H1 (cell line): ENCODE results near the gene KCNH8. TPM values are rescaled to one million over a fixed set of nuclear protein-coding genes. Genes with fewer than 3 reads are reported as not detected.

ENCODE experiments used
- CTCF ChIA-PET: fragments of 300-600 bp; sonication (Branson Sonifier 250); formaldehyde crosslinking; loops from one replicate; lab custom pipeline; 2021; ENCODE audit not compliant: partially characterized antibody; lab: Charles Lee
- POLR2A ChIA-PET: fragments of 300-600 bp; sonication (Branson Sonifier 250); formaldehyde crosslinking; loops from one replicate; lab custom pipeline; 2021; ENCODE audit warnings: inconsistent platforms; ENCODE audit not compliant: partially characterized antibody; lab: Charles Lee
- DNase-seq, 2 experiments: peaks; one replicate each; pipeline versions ENCODE4 v3.0.0 to v3.0.0-alpha.2; 2010 to 2022; ENCODE audit warnings: low spot score in 2 of 2, low read depth in 1 of 2, mixed read lengths in 1 of 2
- FAIRE-seq: peaks from 2 replicates; lab custom pipeline; 2011; peaks lifted over from hg19 to GRCh38; lab: Jason Lieb, UNC
- H2AFZ ChIP-seq: 2 replicates; pipeline ENCODE4 v1.8.1; 2012; ENCODE audit warnings: low read length, inconsistent platforms
- H2AK5ac ChIP-seq: 2 replicates; pipeline ENCODE4 v1.6.1; 2013; ENCODE audit warnings: low read depth, low read length
- H2BK120ac ChIP-seq: replicated peaks from 2 replicates; pipeline ENCODE3; 2013; ENCODE audit warnings: low read depth, low read length, inconsistent platforms
- H2BK12ac ChIP-seq: 2 replicates; pipeline ENCODE4 v1.6.1; 2013; ENCODE audit warnings: low read depth, low read length
- H2BK15ac ChIP-seq: 2 replicates; pipeline ENCODE4 v1.6.1; 2013; ENCODE audit warnings: low read length
- H2BK20ac ChIP-seq: 2 replicates; pipeline ENCODE4 v1.6.1; 2013; ENCODE audit warnings: low read length
- H2BK5ac ChIP-seq: 2 replicates; pipeline ENCODE4 v1.6.1; 2013; ENCODE audit warnings: low read depth, low read length
- H3K14ac ChIP-seq: 2 replicates; pipeline ENCODE4 v1.6.1; 2013; ENCODE audit warnings: inconsistent platforms; ENCODE audit not compliant: insufficient read length
- H3K18ac ChIP-seq: 2 replicates; pipeline ENCODE4 v1.6.1; 2013; ENCODE audit warnings: low read length; ENCODE audit errors: extremely low read depth
- H3K23ac ChIP-seq: 2 replicates; pipeline ENCODE4 v1.6.1; 2013; ENCODE audit warnings: inconsistent platforms; ENCODE audit not compliant: insufficient read length
- H3K23me2 ChIP-seq: 2 replicates; pipeline ENCODE4 v1.6.1; 2013; ENCODE audit warnings: low read depth, low read length
- H3K27ac ChIP-seq: 2 replicates; pipeline ENCODE4 v1.6.1; 2011; ENCODE audit warnings: low read depth, low read length, inconsistent platforms
- H3K27me3 ChIP-seq, 4 experiments: replicated peaks in 1 of 4; 1 replicate in 1 of 4; 2 replicates in 3 of 4; pipeline versions ENCODE4 v1.6.1 to v1.8.1; 2011 to 2013; ENCODE audit warnings: low read length in 3 of 4, mild to moderate bottlenecking in 3 of 4, inconsistent platforms in 2 of 4, mixed read lengths in 2 of 4, moderate library complexity in 1 of 4; ENCODE audit not compliant: control insufficient read depth in 3 of 4, insufficient read depth in 3 of 4; ENCODE audit errors: extremely low read depth in 1 of 4
- H3K36me3 ChIP-seq, 4 experiments: 2 replicates each; pipeline versions ENCODE4 v1.6.1 to v1.8.1; 2011 to 2013; ENCODE audit warnings: mild to moderate bottlenecking in 4 of 4, low read length in 3 of 4, moderate library complexity in 2 of 4, control low read depth in 1 of 4, inconsistent platforms in 1 of 4; ENCODE audit not compliant: insufficient read depth in 4 of 4, control insufficient read depth in 2 of 4
- H3K4ac ChIP-seq: replicated peaks from 2 replicates; pipeline ENCODE3; 2013; ENCODE audit warnings: low read length, low read depth, mixed read lengths, inconsistent platforms; ENCODE audit not compliant: insufficient read length
- H3K4me1 ChIP-seq, 4 experiments: replicated peaks in 1 of 4; 1 replicate in 1 of 4; 2 replicates in 3 of 4; pipeline versions ENCODE4 v1.6.1 to v1.8.1; 2011 to 2013; ENCODE audit warnings: low read length in 3 of 4, inconsistent platforms in 2 of 4, mixed read lengths in 1 of 4; ENCODE audit not compliant: insufficient read depth in 4 of 4, control insufficient read depth in 3 of 4
- H3K4me2 ChIP-seq, 2 experiments: 2 replicates each; pipeline versions ENCODE4 v1.6.1 to v1.8.1; 2011 to 2013; ENCODE audit warnings: low read depth in 2 of 2, low read length in 2 of 2, control low read depth in 1 of 2, inconsistent platforms in 1 of 2, mild to moderate bottlenecking in 1 of 2; ENCODE audit not compliant: insufficient read depth in 1 of 2
- H3K4me3 ChIP-seq, 4 experiments: fragments of 200-600, 300-600 bp in 1 of 4; sonication (generic), shearing (Covaris generic), sonication (Bioruptor Twin) in 1 of 4; 2 replicates each; pipeline versions ENCODE4 v1.5.1 to v1.8.1; 2011 to 2016; ENCODE audit warnings: low read length in 4 of 4, low read depth in 3 of 4, control low read depth in 2 of 4, inconsistent platforms in 2 of 4, mild to moderate bottlenecking in 2 of 4, mixed read lengths in 1 of 4, moderate library complexity in 1 of 4; ENCODE audit not compliant: insufficient read depth in 2 of 4; ENCODE audit errors: extremely low read depth in 1 of 4
- H3K56ac ChIP-seq: replicated peaks from 2 replicates; pipeline ENCODE3; 2013; ENCODE audit warnings: low read depth, mild to moderate bottlenecking, mixed read lengths, low read length, inconsistent platforms; ENCODE audit not compliant: insufficient read length
- H3K79me1 ChIP-seq: 2 replicates; pipeline ENCODE4 v1.6.1; 2013; ENCODE audit warnings: low read depth, low read length, control low read depth
- H3K79me2 ChIP-seq, 2 experiments: 2 replicates each; pipeline versions ENCODE4 v1.6.1 to v1.8.1; 2012 to 2013; ENCODE audit warnings: low read length in 2 of 2, mild to moderate bottlenecking in 2 of 2, inconsistent platforms in 1 of 2; ENCODE audit not compliant: insufficient read depth in 2 of 2, control insufficient read depth in 1 of 2
- H3K9ac ChIP-seq, 4 experiments: replicated peaks in 1 of 4; 1 replicate in 1 of 4; 2 replicates in 3 of 4; pipeline versions ENCODE4 v1.6.1 to v1.8.1; 2011 to 2013; ENCODE audit warnings: low read depth in 3 of 4, low read length in 3 of 4, control low read depth in 2 of 4, mild to moderate bottlenecking in 2 of 4, moderate library complexity in 2 of 4, inconsistent platforms in 1 of 4; ENCODE audit errors: extremely low read depth in 1 of 4
- H3K9me3 ChIP-seq, 2 experiments: 2 replicates each; pipeline versions ENCODE4 v1.6.1 to v1.8.1; 2012 to 2013; ENCODE audit warnings: mild to moderate bottlenecking in 2 of 2, moderate library complexity in 2 of 2, control low read depth in 1 of 2, inconsistent platforms in 1 of 2, low read depth in 1 of 2, low read length in 1 of 2, mixed read lengths in 1 of 2; ENCODE audit not compliant: insufficient read depth in 2 of 2
- H4K20me1 ChIP-seq, 2 experiments: replicated peaks in 1 of 2; 2 replicates each; pipeline versions ENCODE3 to v1.8.1; 2011 to 2013; ENCODE audit warnings: inconsistent platforms in 2 of 2, low read length in 2 of 2, mild to moderate bottlenecking in 1 of 2; ENCODE audit not compliant: insufficient read depth in 2 of 2, control insufficient read depth in 1 of 2
- H4K5ac ChIP-seq: 2 replicates; pipeline ENCODE4 v1.6.1; 2013; ENCODE audit warnings: low read length, low read depth, mixed read lengths, inconsistent platforms; ENCODE audit not compliant: insufficient read length
- H4K8ac ChIP-seq: 2 replicates; pipeline ENCODE4 v1.8.0; 2013; ENCODE audit warnings: mild to moderate bottlenecking, moderate library complexity, low read length, inconsistent platforms; ENCODE audit not compliant: insufficient read depth; ENCODE audit errors: extremely low read depth
- H4K91ac ChIP-seq: replicated peaks from 2 replicates; pipeline ENCODE3; 2013; ENCODE audit warnings: low read length, mixed read lengths, inconsistent platforms; ENCODE audit not compliant: insufficient read length
- CBX5 ChIP-seq: fragments of 300-800, 300-1000 bp; sonication (generic); IDR thresholded peaks from 2 replicates; pipeline ENCODE4 v1.7.1; 2016; ENCODE audit warnings: antibody characterized with exemption, low read length, low read depth
- KDM1A ChIP-seq: fragments of 200-600, 300-600 bp; sonication (generic); IDR thresholded peaks from 2 replicates; pipeline ENCODE4 v1.7.1; 2016; ENCODE audit warnings: mild to moderate bottlenecking, low read length, borderline replicate concordance
- PHF8 ChIP-seq: fragments of 200-600 bp; sonication (generic); conservative IDR thresholded peaks from 2 replicates; pipeline ENCODE4 v1.7.1; 2012; ENCODE audit warnings: low read depth, mild to moderate bottlenecking, inconsistent platforms, low read length, moderate library complexity
- RAD21 ChIP-seq, 2 experiments: IDR thresholded peaks in 1 of 2; conservative IDR thresholded peaks in 1 of 2; 2 replicates each; pipeline ENCODE4 v1.6.1; 2011; ENCODE audit warnings: low read depth in 2 of 2, low read length in 2 of 2, improper control_type of control experiment in 1 of 2, inconsistent platforms in 1 of 2, mild to moderate bottlenecking in 1 of 2, moderate library complexity in 1 of 2
- RFX5 ChIP-seq: IDR thresholded peaks from 2 replicates; pipeline ENCODE4 v1.6.1; 2011; ENCODE audit warnings: low read depth, low read length, improper control_type of control experiment, borderline replicate concordance
- SRF ChIP-seq: IDR thresholded peaks from 2 replicates; pipeline ENCODE4 v1.6.1; 2011; ENCODE audit warnings: mild to moderate bottlenecking, low read depth, low read length, moderate library complexity
- WGBS, 2 experiments: shearing (Covaris generic) in 1 of 2; methylation state at CpG; one replicate each; pipeline versions ENCODE4 v1.1.6 to v1.1.7; 2013 to 2015; ENCODE audit warnings: low lambda C conversion rate in 2 of 2, mixed read lengths in 2 of 2, inconsistent platforms in 1 of 2, low coverage in 1 of 2, missing lambda C conversion rate in 1 of 2; ENCODE audit not compliant: insufficient replicate concordance in 2 of 2, insufficient coverage in 1 of 2, insufficient read length in 1 of 2; ENCODE audit errors: extremely low coverage in 1 of 2, missing lambda C conversion rate in 1 of 2; 5-methylcytosine and 5-hydroxymethylcytosine counted together
- polyA plus RNA-seq, 7 experiments: library from polyadenylated mRNA; depleted of rRNA in 3 of 7; stranded (reverse) in 5 of 7; unstranded in 2 of 7; fragments of >200 nt in 5 of 7; fragments of 200-250 nt in 2 of 7; gene quantifications; 1 replicate in 5 of 7; 2 replicates in 1 of 7; 4 replicates in 1 of 7; pipeline versions ENCODE4 v1.2.1 to v1.2.3, GENCODE V29; 2011 to 2013; ENCODE audit warnings: missing spikeins in 2 of 7, mixed read lengths in 2 of 7
- total RNA-seq: library from RNA; stranded (reverse); fragmentation: NEBNext Ultra II Directional; extraction: Animal tissue kit (Norgen Biotek cat#: 25700); gene quantifications from 2 replicates; pipeline ENCODE4 v1.2.1, GENCODE V29; 2021

The KCNH8 gene
- total and polyA plus RNA-seq, 2 of the 8 experiments (the other 6 are each of a cell fraction or from before 2014, with no cell fraction given): 2.2 to 2.4 TPM

DNA sequence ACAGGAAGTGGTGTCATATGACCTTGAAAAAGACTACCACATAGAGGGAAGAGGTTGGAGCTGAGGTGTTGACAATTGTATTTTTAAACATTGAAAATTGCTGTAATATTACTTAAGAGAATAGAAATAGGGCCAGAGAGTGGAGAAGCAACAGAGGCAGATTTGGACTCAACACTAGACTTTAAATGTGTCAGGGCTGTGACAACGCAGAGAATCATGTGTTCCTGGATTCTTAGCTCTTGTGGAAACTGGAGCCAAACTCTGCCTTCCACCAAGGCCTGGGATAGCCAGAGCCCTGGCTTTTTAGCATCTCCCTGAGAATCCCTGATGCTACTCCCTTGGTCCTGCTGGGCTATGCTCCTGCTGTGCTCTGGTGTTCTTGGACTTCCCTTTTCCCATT is 277.5 kb downstream of the KCNH8 start:
- Histone ChIP-seq H3K23ac (no peak overlapping the region), H3K4me2 (no peak overlapping the region), H2BK120ac (no peak overlapping the region), H4K20me1 (no peaks in the 10 kb centered on the region), H3K4ac (no peak overlapping the region), H3K27ac (no peak overlapping the region)
- POLR2A ChIA-PET: no interaction called here
- TF ChIP-seq SRF: no peak
- TF ChIP-seq RAD21 (IDR thresholded peaks at IDR 0.05 in 1 of 2, conservative IDR thresholded peaks at IDR 0.05 in 1 of 2; ENCODE audit: low read depth in 2 of 2, low read length in 2 of 2): no peak
- no peak for TF ChIP-seq RFX5
- TF ChIP-seq CBX5: no peak
- TF ChIP-seq KDM1A: no peak
- no peak for TF ChIP-seq PHF8
- TF ChIP-seq, all 59 proteins: peak for 0
- no peak overlapping the region for H2AK5ac ChIP-seq
- H3K56ac ChIP-seq: no peak overlapping the region
- no peak overlapping the region for H2BK12ac ChIP-seq
- H3K18ac ChIP-seq: no peak overlapping the region
- no peak overlapping the region for H2AFZ ChIP-seq
- WGBS, 2 experiments: 87% methylated on average over 1 of the region's 1 CpG; no CpG with 5 or more reads in 1 of the 2 experiments
- H3K36me3 ChIP-seq: no peaks in the 10 kb centered on the region
- no peak overlapping the region for H2BK5ac ChIP-seq
- no peak overlapping the region for H2BK20ac ChIP-seq
- H3K79me2 ChIP-seq: no peaks in the 10 kb centered on the region
- no peak overlapping the region for H4K8ac ChIP-seq
- no peak overlapping the region for H4K5ac ChIP-seq
- H3K4me1 ChIP-seq: no peaks in the 10 kb centered on the region
- no peak overlapping the region for H3K9ac ChIP-seq
- DNase-seq (no peak), FAIRE-seq (no peak)
- no peak overlapping the region for H3K14ac ChIP-seq
- H2BK15ac ChIP-seq: no peak overlapping the region
- no peak overlapping the region for H4K91ac ChIP-seq
- H3K23me2 ChIP-seq: no peaks in the 10 kb centered on the region
- CTCF ChIA-PET: interaction anchor here (0.6 kb wide), 2 partner anchors 147 to 729 kb away, joined by 3 read pairs; no protein-coding TSS in a partner anchor
- no peak overlapping the region for H3K4me3 ChIP-seq
- no peaks in the 10 kb centered on the region for H3K9me3 ChIP-seq
- H3K27me3 ChIP-seq: no peaks in the 10 kb centered on the region
- no peaks in the 10 kb centered on the region for H3K79me1 ChIP-seq
